Astrocyte (in vitro differentiated cells and primary cell): ENCODE measurements around the gene RNF214.

Source experiments
- EZH2 ChIP-seq: IDR thresholded peaks from 2 replicates; pipeline ENCODE4 v1.6.1; 2012; ENCODE audit warnings: mild to moderate bottlenecking, low read length, inconsistent platforms; ENCODE audit not compliant: insufficient read depth
- TF ChIP-seq, protein P1 (sequence below): IDR thresholded peaks from 2 replicates; pipeline ENCODE4 v1.5.1; 2011; ENCODE audit warnings: low read depth, mild to moderate bottlenecking, inconsistent platforms, low read length, moderate library complexity; ENCODE audit not compliant: insufficient read depth

DNA sequence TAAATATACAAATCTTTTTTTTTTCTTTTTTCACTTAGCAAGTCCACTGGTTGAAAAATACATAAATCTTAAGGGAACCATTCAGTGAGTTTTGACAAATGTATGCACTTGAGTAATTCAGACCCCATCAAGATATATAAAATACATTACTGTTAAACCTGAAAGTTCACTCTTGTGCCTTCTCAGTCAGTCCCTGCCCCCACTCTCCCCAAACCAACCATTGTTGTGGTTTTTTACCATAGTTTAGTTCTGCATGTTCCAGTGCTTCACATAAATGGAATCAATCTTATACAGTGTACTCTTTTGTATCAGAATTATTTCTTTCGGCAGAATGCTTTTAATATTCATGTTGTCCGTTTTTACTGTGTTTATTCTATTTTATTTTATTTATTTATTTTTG, 26.1 kb downstream of the RNF214 start:
- TF ChIP-seq, protein P1, sequence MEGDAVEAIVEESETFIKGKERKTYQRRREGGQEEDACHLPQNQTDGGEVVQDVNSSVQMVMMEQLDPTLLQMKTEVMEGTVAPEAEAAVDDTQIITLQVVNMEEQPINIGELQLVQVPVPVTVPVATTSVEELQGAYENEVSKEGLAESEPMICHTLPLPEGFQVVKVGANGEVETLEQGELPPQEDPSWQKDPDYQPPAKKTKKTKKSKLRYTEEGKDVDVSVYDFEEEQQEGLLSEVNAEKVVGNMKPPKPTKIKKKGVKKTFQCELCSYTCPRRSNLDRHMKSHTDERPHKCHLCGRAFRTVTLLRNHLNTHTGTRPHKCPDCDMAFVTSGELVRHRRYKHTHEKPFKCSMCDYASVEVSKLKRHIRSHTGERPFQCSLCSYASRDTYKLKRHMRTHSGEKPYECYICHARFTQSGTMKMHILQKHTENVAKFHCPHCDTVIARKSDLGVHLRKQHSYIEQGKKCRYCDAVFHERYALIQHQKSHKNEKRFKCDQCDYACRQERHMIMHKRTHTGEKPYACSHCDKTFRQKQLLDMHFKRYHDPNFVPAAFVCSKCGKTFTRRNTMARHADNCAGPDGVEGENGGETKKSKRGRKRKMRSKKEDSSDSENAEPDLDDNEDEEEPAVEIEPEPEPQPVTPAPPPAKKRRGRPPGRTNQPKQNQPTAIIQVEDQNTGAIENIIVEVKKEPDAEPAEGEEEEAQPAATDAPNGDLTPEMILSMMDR: no peak
- no peak for TF ChIP-seq EZH2
